ENCODE data around the gene ZDHHC3.
"Not testable (repeated sequence)": the region's sequence is repeated elsewhere in the genome, so short reads cannot be mapped to it uniquely, and the experiment has no call there.

DNA sequence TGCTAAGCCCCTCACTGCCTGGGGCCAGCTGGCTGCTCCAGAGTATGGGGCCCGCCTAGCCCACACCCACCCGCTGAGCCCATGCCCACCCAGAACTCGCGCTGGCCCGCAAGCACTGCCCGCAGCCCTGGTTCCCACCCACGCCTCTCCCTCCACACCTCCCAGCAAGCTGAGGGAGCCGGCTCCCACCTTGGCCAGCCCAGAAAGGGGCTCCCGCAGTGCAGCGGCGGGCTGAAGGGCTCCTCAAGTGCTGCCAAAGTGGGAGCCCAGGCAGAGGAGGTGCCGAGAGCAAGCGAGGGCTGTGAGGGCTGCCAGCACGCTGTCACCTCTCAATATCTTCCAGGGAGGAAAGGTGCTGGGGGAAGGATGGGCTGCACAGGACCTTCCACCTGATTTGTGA is 10.4 kb upstream of the ZDHHC3 start:
- TF ChIP-seq, protein P1, sequence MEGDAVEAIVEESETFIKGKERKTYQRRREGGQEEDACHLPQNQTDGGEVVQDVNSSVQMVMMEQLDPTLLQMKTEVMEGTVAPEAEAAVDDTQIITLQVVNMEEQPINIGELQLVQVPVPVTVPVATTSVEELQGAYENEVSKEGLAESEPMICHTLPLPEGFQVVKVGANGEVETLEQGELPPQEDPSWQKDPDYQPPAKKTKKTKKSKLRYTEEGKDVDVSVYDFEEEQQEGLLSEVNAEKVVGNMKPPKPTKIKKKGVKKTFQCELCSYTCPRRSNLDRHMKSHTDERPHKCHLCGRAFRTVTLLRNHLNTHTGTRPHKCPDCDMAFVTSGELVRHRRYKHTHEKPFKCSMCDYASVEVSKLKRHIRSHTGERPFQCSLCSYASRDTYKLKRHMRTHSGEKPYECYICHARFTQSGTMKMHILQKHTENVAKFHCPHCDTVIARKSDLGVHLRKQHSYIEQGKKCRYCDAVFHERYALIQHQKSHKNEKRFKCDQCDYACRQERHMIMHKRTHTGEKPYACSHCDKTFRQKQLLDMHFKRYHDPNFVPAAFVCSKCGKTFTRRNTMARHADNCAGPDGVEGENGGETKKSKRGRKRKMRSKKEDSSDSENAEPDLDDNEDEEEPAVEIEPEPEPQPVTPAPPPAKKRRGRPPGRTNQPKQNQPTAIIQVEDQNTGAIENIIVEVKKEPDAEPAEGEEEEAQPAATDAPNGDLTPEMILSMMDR (conservative IDR thresholded peaks at IDR 0.05; ENCODE audit: low read length), result not testable (repeated sequence)
- not testable (repeated sequence) for TF ChIP-seq EZH2phosphoT487 (IDR thresholded peaks at IDR 0.05; ENCODE audit: borderline replicate concordance)

All from Loucy (cell line).